Measurements from ENCODE around the gene ZSCAN5B. TPM values are rescaled to one million over a fixed set of nuclear protein-coding genes. Genes with fewer than 3 reads are reported as not detected.
"Not testable (repeated sequence)": the region's sequence is repeated elsewhere in the genome, so short reads cannot be mapped to it uniquely, and the experiment has no call there.

The ZSCAN5B gene
- total RNA-seq, 5 donors from 2014 or later (not counting 1 experiment from before 2014, with no cell fraction given): not detected

DNA sequence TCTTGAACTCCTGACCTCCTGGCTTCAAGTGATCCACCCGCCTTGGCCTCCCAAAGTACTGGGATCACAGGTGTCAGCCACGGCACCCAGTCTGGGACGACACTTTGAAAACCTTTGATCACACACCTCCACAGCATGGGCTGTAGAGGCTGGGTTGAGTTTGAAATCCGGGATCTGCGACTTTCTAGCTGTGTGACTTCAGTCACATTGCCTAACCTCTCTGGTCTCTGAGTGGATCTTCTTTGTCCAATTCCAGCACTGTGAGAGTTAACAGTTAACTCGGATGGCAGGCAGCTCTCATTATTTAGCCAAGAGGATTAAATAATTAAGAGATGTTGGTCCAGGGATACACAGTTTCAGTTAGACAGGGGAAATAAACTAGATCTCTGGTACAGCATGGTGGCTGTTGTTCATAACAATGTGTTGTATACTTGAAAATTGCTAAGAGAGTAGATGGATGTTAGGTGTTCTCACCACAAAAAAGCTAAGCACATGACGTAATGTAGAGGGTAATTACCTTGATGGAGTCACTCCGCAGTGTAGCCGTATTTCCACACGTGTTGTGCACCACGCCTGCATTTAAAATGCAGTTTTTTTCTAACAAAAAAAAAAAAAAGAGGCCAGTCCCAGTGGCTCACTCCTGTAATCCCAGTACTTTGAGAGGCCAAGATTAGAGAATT lies 19.9 kb downstream of the ZSCAN5B start:
- no peaks in the 10 kb centered on the region for H3K4me1 Mint-ChIP-seq
- no peak overlapping the region for H3K27ac Mint-ChIP-seq
- H3K4me3 ChIP-seq (ENCODE audit: control insufficient read depth in 1 of 2, extremely low read depth in 1 of 2, low read length in 1 of 2): no peak overlapping the region
- 53% methylated on average over 5 of the region's 11 CpGs for WGBS (ENCODE audit: insufficient coverage)
- no peaks in the 10 kb centered on the region for H3K36me3 ChIP-seq (ENCODE audit: control insufficient read depth in 2 of 2, extremely low read depth in 1 of 2, insufficient read depth in 1 of 2, low read length in 1 of 2)
- H3K9me3 Mint-ChIP-seq: no peaks in the 10 kb centered on the region
- H3K4me3 Mint-ChIP-seq: no peak overlapping the region
- H3K9me3 ChIP-seq: no peaks in the 10 kb centered on the region
- POLR2A ChIA-PET: no interaction called here
- CTCF ChIA-PET: no interaction called here
- peaks cover 2 to 11% of the 10 kb centered on the region in 2 experiments for H3K27me3 ChIP-seq (replicated peaks in 1 of 2; ENCODE audit: control insufficient read depth in 2 of 2, extremely low read depth in 1 of 2, insufficient read depth in 2 of 2, low read length in 1 of 2)
- DNase-seq: no peak
- ATAC-seq (replicated peaks in 1 of 4): no peak
- peaks cover 0 to 8% of the 10 kb centered on the region in 2 donors for H3K27me3 Mint-ChIP-seq
- H3K4me1 ChIP-seq (ENCODE audit: control insufficient read depth in 1 of 2, extremely low read depth in 1 of 2, insufficient read depth in 2 of 2, low read length in 2 of 2): no peaks in the 10 kb centered on the region
- H3K27ac ChIP-seq (ENCODE audit: low read length): no peak overlapping the region
- no peaks in the 10 kb centered on the region for H3K36me3 Mint-ChIP-seq

DNA sequence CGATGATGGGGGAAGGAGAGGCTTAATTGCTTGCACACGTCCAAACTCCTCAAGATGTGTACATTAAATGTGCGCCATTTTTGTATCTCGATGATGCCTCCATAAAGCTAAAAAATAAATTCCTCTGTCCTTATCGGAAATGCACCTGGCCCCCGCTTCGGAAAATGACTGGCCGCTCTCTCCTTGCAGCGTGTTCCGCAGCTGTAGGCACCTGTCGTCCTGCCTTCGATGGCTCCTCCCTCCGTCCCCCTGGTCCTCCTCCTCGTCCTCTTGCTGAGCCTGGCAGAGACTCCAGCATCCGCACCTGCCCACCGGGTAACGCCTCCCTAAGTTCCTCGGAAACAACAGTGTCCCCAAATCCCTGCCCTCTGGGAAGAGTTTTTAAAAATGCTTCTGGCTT lies 20.7 kb downstream of the ZSCAN5B start:
- WGBS (ENCODE audit: insufficient coverage): 90% methylated on average over 10 of the region's 18 CpGs
- no peaks in the 10 kb centered on the region for H3K36me3 Mint-ChIP-seq
- Histone ChIP-seq H3K9me3 (no peaks in the 10 kb centered on the region), H3K27ac (ENCODE audit: low read length) (no peak overlapping the region), H3K4me3 (ENCODE audit: control insufficient read depth in 1 of 2, extremely low read depth in 1 of 2, low read length in 1 of 2) (no peak overlapping the region), H3K4me1 (ENCODE audit: control insufficient read depth in 1 of 2, extremely low read depth in 1 of 2, insufficient read depth in 2 of 2, low read length in 2 of 2) (peaks cover 0 to 2% of the 10 kb centered on the region in 2 experiments), H3K27me3 (replicated peaks in 1 of 2; ENCODE audit: control insufficient read depth in 2 of 2, extremely low read depth in 1 of 2, insufficient read depth in 2 of 2, low read length in 1 of 2) (peaks cover 2 to 11% of the 10 kb centered on the region in 2 experiments), H3K36me3 (ENCODE audit: control insufficient read depth in 2 of 2, extremely low read depth in 1 of 2, insufficient read depth in 1 of 2, low read length in 1 of 2) (no peaks in the 10 kb centered on the region)
- H3K9me3 Mint-ChIP-seq: no peaks in the 10 kb centered on the region
- CTCF ChIA-PET: no interaction called here
- no peak overlapping the region for H3K27ac Mint-ChIP-seq
- no peak for ATAC-seq (replicated peaks in 1 of 4)
- H3K27me3 Mint-ChIP-seq: peaks cover 0 to 8% of the 10 kb centered on the region in 2 donors
- POLR2A ChIA-PET: no interaction called here
- peaks cover 0 to 1% (median under 1%) of the 10 kb centered on the region in 3 donors for H3K4me1 Mint-ChIP-seq
- DNase-seq: no peak
- H3K4me3 Mint-ChIP-seq: no peak overlapping the region

DNA sequence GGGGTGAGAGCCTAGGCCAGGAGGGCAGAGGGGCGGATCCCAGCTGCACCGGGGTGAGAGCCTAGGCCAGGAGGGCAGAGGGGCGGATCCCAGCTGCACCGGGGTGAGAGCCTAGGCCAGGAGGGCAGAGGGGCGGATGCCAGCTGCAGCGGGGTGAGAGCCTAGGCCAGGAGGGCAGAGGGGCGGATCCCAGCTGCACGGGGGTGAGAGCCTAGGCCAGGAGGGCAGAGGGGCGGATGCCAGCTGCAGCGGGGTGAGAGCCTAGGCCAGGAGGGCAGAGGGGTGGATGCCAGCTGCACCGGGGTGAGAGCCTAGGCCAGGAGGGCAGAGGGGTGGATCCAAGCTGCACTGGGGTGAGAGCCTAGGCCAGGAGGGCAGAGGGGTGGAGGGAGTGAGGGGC lies 21.3 kb downstream of the ZSCAN5B start:
- H3K27ac Mint-ChIP-seq; H3K36me3 Mint-ChIP-seq; H3K4me3 Mint-ChIP-seq; H3K27me3 Mint-ChIP-seq; H3K4me1 Mint-ChIP-seq; CTCF ChIA-PET; H3K4me3 ChIP-seq (ENCODE audit: control insufficient read depth in 1 of 2, extremely low read depth in 1 of 2, low read length in 1 of 2); H3K9me3 ChIP-seq; H3K4me1 ChIP-seq (ENCODE audit: control insufficient read depth in 1 of 2, extremely low read depth in 1 of 2, insufficient read depth in 2 of 2, low read length in 2 of 2); POLR2A ChIA-PET; H3K36me3 ChIP-seq (ENCODE audit: control insufficient read depth in 2 of 2, extremely low read depth in 1 of 2, insufficient read depth in 1 of 2, low read length in 1 of 2); DNase-seq; H3K9me3 Mint-ChIP-seq; H3K27ac ChIP-seq (ENCODE audit: low read length); ATAC-seq (replicated peaks in 1 of 4): not testable (repeated sequence)
- 80% methylated on average over 1 of the region's 11 CpGs for WGBS (ENCODE audit: insufficient coverage)
- peaks cover 2 to 11% of the 10 kb centered on the region in 2 experiments for H3K27me3 ChIP-seq (replicated peaks in 1 of 2; ENCODE audit: control insufficient read depth in 2 of 2, extremely low read depth in 1 of 2, insufficient read depth in 2 of 2, low read length in 1 of 2)

DNA sequence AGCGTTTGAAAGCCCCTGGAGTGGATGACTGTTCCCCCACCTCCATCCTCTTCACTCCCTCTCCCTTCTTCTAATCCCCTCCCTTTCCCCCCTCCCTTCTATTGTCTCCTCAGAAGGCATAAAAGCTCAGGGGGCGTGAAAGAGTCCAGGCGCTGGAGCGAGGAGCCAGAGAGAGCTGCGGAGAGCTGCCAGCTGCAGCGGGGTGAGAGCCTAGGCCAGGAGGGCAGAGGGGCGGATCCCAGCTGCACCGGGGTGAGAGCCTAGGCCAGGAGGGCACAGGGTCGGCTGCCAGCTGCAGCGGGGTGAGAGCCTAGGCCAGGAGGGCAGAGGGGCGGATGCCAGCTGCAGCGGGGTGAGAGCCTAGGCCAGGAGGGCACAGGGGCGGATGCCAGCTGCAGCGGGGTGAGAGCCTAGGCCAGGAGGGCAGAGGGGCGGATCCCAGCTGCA lies 21.7 kb downstream of the ZSCAN5B start, which contains the start of gene GALP:
GALP (plus strand) TSS at position 148 of the 447 bp plus-strand sequence. CDS start 1,101 bp downstream, outside the sequence.
- POLR2A ChIA-PET; H3K36me3 Mint-ChIP-seq; CTCF ChIA-PET; H3K27ac Mint-ChIP-seq; ATAC-seq (replicated peaks in 1 of 4); H3K4me3 Mint-ChIP-seq; H3K27ac ChIP-seq (ENCODE audit: low read length); H3K9me3 Mint-ChIP-seq; H3K36me3 ChIP-seq (ENCODE audit: control insufficient read depth in 2 of 2, extremely low read depth in 1 of 2, insufficient read depth in 1 of 2, low read length in 1 of 2); H3K9me3 ChIP-seq; H3K4me3 ChIP-seq (ENCODE audit: control insufficient read depth in 1 of 2, extremely low read depth in 1 of 2, low read length in 1 of 2); H3K27me3 Mint-ChIP-seq; DNase-seq; H3K4me1 Mint-ChIP-seq; H3K4me1 ChIP-seq (ENCODE audit: control insufficient read depth in 1 of 2, extremely low read depth in 1 of 2, insufficient read depth in 2 of 2, low read length in 2 of 2): not testable (repeated sequence)
- WGBS (ENCODE audit: insufficient coverage): 81% methylated on average over 14 of the region's 15 CpGs
- H3K27me3 ChIP-seq (replicated peaks in 1 of 2; ENCODE audit: control insufficient read depth in 2 of 2, extremely low read depth in 1 of 2, insufficient read depth in 2 of 2, low read length in 1 of 2): peaks cover 2 to 11% of the 10 kb centered on the region in 2 experiments

GRCh38 chr19:56174550-56174949 lies 23.0 kb downstream of the ZSCAN5B start:
- ATAC-seq (replicated peaks in 1 of 4) (no peak), DNase-seq (no peak)
- H3K27ac Mint-ChIP-seq: no peak overlapping the region
- Histone ChIP-seq H3K9me3 (no peaks in the 10 kb centered on the region), H3K27me3 (replicated peaks in 1 of 2; ENCODE audit: control insufficient read depth in 2 of 2, extremely low read depth in 1 of 2, insufficient read depth in 2 of 2, low read length in 1 of 2) (peaks cover 2 to 11% of the 10 kb centered on the region in 2 experiments), H3K36me3 (ENCODE audit: control insufficient read depth in 2 of 2, extremely low read depth in 1 of 2, insufficient read depth in 1 of 2, low read length in 1 of 2) (no peaks in the 10 kb centered on the region), H3K4me1 (ENCODE audit: control insufficient read depth in 1 of 2, extremely low read depth in 1 of 2, insufficient read depth in 2 of 2, low read length in 2 of 2) (peaks cover 0 to 4% of the 10 kb centered on the region in 2 experiments), H3K27ac (ENCODE audit: low read length) (no peak overlapping the region), H3K4me3 (ENCODE audit: control insufficient read depth in 1 of 2, extremely low read depth in 1 of 2, low read length in 1 of 2) (no peak overlapping the region)
- H3K4me3 Mint-ChIP-seq: no peak overlapping the region
- peaks cover 2 to 5% (median 3%) of the 10 kb centered on the region in 3 donors for H3K4me1 Mint-ChIP-seq
- peaks cover 0 to 8% of the 10 kb centered on the region in 2 donors for H3K27me3 Mint-ChIP-seq
- ChIA-PET POLR2A (no interaction called here), CTCF (interaction anchor here in 1 of 2 donors (0.6 to 1.4 kb wide), 2 partner anchors 98 to 107 kb away, joined by 3 to 4 read pairs; no protein-coding TSS in a partner anchor)
- no peaks in the 10 kb centered on the region for H3K36me3 Mint-ChIP-seq
- 86% methylated on average over 9 of the region's 11 CpGs for WGBS (ENCODE audit: insufficient coverage)
- no peaks in the 10 kb centered on the region for H3K9me3 Mint-ChIP-seq

- no peak overlapping the region for H3K4me3 ChIP-seq (ENCODE audit: control insufficient read depth in 1 of 2, extremely low read depth in 1 of 2, low read length in 1 of 2)
- H3K9me3 ChIP-seq: no peaks in the 10 kb centered on the region
- Mint-ChIP-seq H3K4me1 (peaks cover 2 to 5% (median 3%) of the 10 kb centered on the region in 3 donors), H3K4me3 (no peak overlapping the region), H3K27ac (no peak overlapping the region), H3K9me3 (no peaks in the 10 kb centered on the region), H3K27me3 (peaks cover 0 to 8% of the 10 kb centered on the region in 2 donors), H3K36me3 (no peaks in the 10 kb centered on the region)
- 79% methylated on average over 3 of the region's 9 CpGs for WGBS (ENCODE audit: insufficient coverage)
- CTCF ChIA-PET: interaction anchor here in 1 of 2 donors (0.6 to 1.4 kb wide), 2 partner anchors 98 to 107 kb away, joined by 3 to 4 read pairs; no protein-coding TSS in a partner anchor
- POLR2A ChIA-PET: no interaction called here
- peaks cover 2 to 11% of the 10 kb centered on the region in 2 experiments for H3K27me3 ChIP-seq (replicated peaks in 1 of 2; ENCODE audit: control insufficient read depth in 2 of 2, extremely low read depth in 1 of 2, insufficient read depth in 2 of 2, low read length in 1 of 2)
- no peaks in the 10 kb centered on the region for H3K36me3 ChIP-seq (ENCODE audit: control insufficient read depth in 2 of 2, extremely low read depth in 1 of 2, insufficient read depth in 1 of 2, low read length in 1 of 2)
- no peak overlapping the region for H3K27ac ChIP-seq (ENCODE audit: low read length)
- DNase-seq (no peak), ATAC-seq (replicated peaks in 1 of 4) (no peak)
- H3K4me1 ChIP-seq (ENCODE audit: control insufficient read depth in 1 of 2, extremely low read depth in 1 of 2, insufficient read depth in 2 of 2, low read length in 2 of 2): peaks cover 0 to 4% of the 10 kb centered on the region in 2 experiments
Measured at GRCh38 chr19:56174086-56174485, 23.5 kb downstream of the ZSCAN5B start.
